Stimulated activated CD8-positive, alpha-beta memory T cell treated with anti-CD3 and anti-CD28 coated beads, Interleukin-4, amount 100 ng/mL, for 48 hours (primary cell): ENCODE results near the gene DMRT2.

ENCODE experiments used
- DNase-seq: peaks from one replicate; pipeline ENCODE4 v3.0.0-alpha.2; 2020

Gene DMRT2

GRCh38 chr9:1096155-1096964, 46.2 kb downstream of the DMRT2 start:
- DNase-seq = no peak

GRCh38 chr9:1098551-1098950, 48.4 kb downstream of the DMRT2 start:
- DNase-seq = no peak

GRCh38 chr9:1100201-1100600, 50.0 kb downstream of the DMRT2 start:
- no peak for DNase-seq

- DNase-seq = no peak
Measured at GRCh38 chr9:1100945-1101344, 50.8 kb downstream of the DMRT2 start.

GRCh38 chr9:1101846-1102641, 51.9 kb downstream of the DMRT2 start:
- no peak for DNase-seq

GRCh38 chr9:1102642-1102970, 52.4 kb downstream of the DMRT2 start:
- no peak for DNase-seq
